ENCODE results near the gene WFDC13.

The WFDC13 gene

DNA sequence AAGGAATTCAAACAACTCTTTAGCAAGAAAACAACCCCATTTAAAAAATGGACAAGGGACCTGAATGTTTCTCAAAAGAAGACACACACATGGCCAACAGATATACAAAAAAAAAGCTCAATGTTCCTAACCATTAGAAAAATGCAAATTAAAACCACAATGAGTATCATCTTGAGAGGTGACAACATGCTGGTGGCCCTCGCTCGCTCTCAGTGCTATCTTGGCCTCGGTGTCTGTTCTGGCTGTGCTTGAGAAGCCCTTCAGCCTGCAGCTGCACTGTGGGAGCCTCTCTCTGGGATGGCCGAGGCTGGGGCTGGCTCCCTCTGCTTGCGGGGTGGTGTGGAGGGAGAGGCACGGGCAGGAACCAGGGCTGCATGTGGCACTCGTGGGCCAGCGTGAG lies 33.7 kb downstream of the WFDC13 start:
- DNase-seq (ENCODE audit: low read depth) = no peak
- TF ChIP-seq, protein P1, sequence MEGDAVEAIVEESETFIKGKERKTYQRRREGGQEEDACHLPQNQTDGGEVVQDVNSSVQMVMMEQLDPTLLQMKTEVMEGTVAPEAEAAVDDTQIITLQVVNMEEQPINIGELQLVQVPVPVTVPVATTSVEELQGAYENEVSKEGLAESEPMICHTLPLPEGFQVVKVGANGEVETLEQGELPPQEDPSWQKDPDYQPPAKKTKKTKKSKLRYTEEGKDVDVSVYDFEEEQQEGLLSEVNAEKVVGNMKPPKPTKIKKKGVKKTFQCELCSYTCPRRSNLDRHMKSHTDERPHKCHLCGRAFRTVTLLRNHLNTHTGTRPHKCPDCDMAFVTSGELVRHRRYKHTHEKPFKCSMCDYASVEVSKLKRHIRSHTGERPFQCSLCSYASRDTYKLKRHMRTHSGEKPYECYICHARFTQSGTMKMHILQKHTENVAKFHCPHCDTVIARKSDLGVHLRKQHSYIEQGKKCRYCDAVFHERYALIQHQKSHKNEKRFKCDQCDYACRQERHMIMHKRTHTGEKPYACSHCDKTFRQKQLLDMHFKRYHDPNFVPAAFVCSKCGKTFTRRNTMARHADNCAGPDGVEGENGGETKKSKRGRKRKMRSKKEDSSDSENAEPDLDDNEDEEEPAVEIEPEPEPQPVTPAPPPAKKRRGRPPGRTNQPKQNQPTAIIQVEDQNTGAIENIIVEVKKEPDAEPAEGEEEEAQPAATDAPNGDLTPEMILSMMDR (IDR thresholded peaks at IDR 0.05; ENCODE audit: low read depth, low read length, missing control alignments) = no peak
- no peak overlapping the region for H3K4me3 ChIP-seq (ENCODE audit: low read depth, low read length)

DNA sequence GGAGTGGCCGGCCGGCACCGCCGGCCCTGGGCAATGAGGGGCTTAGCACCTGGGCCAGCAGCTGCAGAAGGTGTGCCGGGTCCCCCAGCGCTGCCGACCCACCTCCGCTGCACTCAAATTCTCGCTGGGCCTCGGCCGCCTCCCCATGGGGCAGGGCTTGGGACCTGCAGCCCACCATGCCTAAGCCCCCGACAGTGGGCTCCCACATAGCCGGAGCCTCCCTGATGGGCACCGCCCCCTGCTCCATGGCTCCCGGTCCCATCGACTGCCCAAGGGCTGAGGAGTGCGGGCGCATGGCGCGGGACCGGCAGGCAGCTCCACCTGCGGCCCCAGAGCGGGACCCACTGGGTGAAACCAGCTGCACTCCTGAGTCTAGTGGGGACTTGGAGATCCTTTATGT lies 34.1 kb downstream of the WFDC13 start:
- DNase-seq (ENCODE audit: low read depth) = no peak
- no peak overlapping the region for H3K4me3 ChIP-seq (ENCODE audit: low read depth, low read length)
- TF ChIP-seq, protein P1 (IDR thresholded peaks at IDR 0.05; ENCODE audit: low read depth, low read length, missing control alignments) = no peak

DNA sequence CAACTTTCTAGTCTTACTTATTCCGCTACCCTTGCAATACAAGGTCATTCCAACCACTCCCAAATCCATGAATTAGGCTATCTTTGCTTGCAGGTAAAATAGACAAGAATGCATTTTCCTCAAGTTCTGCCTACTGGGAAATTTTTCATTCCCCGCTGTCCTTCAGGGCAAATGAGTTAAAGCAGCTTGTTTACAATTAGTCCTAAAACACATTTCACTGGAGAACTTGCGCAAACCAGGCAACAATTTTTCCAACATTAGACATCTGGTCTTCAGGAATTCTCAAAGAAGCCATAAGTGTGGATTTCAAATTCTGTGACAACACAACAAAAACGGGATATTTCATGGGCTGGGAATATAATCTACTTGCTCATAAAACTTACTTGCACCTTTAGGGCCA lies 40.8 kb downstream of the WFDC13 start:
- no peak overlapping the region for H3K4me3 ChIP-seq (ENCODE audit: low read depth, low read length)
- TF ChIP-seq, protein P1 (IDR thresholded peaks at IDR 0.05; ENCODE audit: low read depth, low read length, missing control alignments) = no peak
- DNase-seq (ENCODE audit: low read depth) = no peak

DNA sequence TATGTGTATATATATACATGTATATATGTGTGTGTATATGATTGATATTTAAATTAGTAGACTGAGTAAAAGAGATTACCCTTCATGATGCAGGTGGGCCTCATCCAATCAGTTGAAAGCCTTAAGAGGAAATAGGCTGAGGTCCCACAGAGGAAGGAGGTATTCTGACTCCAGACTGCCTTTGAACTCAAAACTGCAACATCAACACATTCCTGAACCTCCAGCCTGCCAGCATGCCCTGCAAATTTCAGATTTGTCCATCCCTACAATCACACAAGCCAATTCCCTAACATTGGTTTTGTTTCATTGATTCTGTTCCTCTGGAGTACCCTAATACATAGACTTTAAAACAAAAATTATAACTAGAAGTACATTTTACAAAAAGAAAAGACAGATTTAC lies 43.2 kb downstream of the WFDC13 start:
- TF ChIP-seq, protein P1 (IDR thresholded peaks at IDR 0.05; ENCODE audit: low read depth, low read length, missing control alignments) = no peak
- no peak for DNase-seq (ENCODE audit: low read depth)
- H3K4me3 ChIP-seq (ENCODE audit: low read depth, low read length) = no peak overlapping the region

DNA sequence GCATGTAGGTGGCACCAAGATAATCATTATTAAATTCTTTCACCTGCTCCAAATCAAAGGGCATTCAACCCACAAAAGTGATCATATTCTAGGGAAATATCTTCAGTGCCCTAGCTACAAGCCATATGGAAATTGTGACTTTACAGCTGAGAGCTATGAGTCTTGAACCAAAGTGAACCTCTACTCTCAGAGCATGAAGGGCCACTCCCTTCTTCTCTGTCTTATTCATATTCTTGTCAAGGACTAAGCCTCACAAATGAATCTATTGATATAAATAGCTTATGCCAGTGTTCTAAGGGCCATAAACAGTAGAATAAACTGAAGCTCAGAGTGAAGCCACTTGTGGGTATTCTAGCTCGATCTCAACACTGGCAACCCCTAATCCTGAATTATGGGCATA lies 49.9 kb downstream of the WFDC13 start:
- TF ChIP-seq, protein P1 (IDR thresholded peaks at IDR 0.05; ENCODE audit: low read depth, low read length, missing control alignments) = no peak
- no peak for DNase-seq (ENCODE audit: low read depth)

DNA sequence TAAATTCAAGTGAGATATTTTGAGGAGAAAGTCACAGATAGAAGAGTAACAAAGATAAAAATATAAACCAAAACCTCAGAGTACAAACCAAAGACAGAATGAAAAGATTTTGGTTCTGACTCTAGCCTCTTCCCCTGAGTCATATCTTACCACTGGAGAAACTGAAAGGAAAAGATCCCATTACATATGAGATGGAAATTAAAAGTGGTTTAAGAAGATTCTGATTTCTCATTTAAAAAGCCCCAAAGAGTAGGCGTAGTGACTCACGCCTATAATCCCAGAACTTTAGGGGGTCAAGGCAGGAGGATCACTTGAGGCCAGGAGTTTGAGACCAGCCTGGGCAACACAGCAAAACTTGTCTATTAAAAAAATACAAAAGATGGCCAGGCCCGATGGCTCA lies 50.9 kb downstream of the WFDC13 start:
- no peak overlapping the region for H3K4me3 ChIP-seq (ENCODE audit: low read depth, low read length)
- DNase-seq (ENCODE audit: low read depth) = no peak
- TF ChIP-seq, protein P1 (IDR thresholded peaks at IDR 0.05; ENCODE audit: low read depth, low read length, missing control alignments) = no peak

More for the DNA sequence above, 49.9 kb downstream of the WFDC13 start:
- no peak overlapping the region for H3K4me3 ChIP-seq (ENCODE audit: low read depth, low read length)

DNA sequence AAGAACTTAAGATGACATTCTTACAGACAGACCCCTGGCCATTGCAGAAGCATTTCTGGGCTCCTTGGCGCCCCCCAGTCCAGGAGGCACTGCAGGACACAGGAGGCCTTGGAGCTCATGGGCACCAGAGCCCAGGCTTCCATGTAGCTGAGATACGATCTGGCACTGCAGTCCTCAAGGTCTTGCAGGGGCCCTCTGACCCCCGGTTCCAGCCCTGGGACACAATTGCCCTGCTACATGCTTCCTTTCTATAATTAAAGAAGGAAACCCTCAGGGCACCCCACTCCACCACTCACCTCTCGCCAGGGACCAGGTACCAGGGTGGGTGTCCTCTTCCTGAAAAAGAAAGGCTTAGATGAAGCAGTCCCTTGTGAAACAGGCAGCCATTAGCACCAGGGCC lies 56.3 kb downstream of the WFDC13 start:
- no peak overlapping the region for H3K4me3 ChIP-seq (ENCODE audit: low read depth, low read length)
- TF ChIP-seq, protein P1 (IDR thresholded peaks at IDR 0.05; ENCODE audit: low read depth, low read length, missing control alignments) = no peak
- no peak for DNase-seq (ENCODE audit: low read depth)
